Astrocyte (in vitro differentiated cells and primary cell): ENCODE data around the gene DUS1L.

Source experiments
- EZH2 ChIP-seq: IDR thresholded peaks from 2 replicates; pipeline ENCODE4 v1.6.1; 2012; ENCODE audit warnings: mild to moderate bottlenecking, low read length, inconsistent platforms; ENCODE audit not compliant: insufficient read depth
- TF ChIP-seq, protein P1 (sequence below): IDR thresholded peaks from 2 replicates; pipeline ENCODE4 v1.5.1; 2011; ENCODE audit warnings: low read depth, mild to moderate bottlenecking, inconsistent platforms, low read length, moderate library complexity; ENCODE audit not compliant: insufficient read depth

GRCh38 chr17:82110298-82110697 lies 44.7 kb upstream of the DUS1L start:
- TF ChIP-seq, protein P1, sequence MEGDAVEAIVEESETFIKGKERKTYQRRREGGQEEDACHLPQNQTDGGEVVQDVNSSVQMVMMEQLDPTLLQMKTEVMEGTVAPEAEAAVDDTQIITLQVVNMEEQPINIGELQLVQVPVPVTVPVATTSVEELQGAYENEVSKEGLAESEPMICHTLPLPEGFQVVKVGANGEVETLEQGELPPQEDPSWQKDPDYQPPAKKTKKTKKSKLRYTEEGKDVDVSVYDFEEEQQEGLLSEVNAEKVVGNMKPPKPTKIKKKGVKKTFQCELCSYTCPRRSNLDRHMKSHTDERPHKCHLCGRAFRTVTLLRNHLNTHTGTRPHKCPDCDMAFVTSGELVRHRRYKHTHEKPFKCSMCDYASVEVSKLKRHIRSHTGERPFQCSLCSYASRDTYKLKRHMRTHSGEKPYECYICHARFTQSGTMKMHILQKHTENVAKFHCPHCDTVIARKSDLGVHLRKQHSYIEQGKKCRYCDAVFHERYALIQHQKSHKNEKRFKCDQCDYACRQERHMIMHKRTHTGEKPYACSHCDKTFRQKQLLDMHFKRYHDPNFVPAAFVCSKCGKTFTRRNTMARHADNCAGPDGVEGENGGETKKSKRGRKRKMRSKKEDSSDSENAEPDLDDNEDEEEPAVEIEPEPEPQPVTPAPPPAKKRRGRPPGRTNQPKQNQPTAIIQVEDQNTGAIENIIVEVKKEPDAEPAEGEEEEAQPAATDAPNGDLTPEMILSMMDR = no peak
- no peak for TF ChIP-seq EZH2
